GM19372 (cell line): ENCODE measurements around the gene GTPBP10.

Experiments
- ATAC-seq: cut with Tn5 transposase; IDR thresholded peaks from one replicate; pipeline ENCODE4 v1.9.1; 2021; ENCODE audit warnings: mild to moderate bottlenecking, low read depth, moderate library complexity; ENCODE audit not compliant: unreplicated experiment

The GTPBP10 gene

GRCh38 chr7:90430614-90431460 is 84.3 kb downstream of the GTPBP10 start:
- ATAC-seq = no peak

DNA sequence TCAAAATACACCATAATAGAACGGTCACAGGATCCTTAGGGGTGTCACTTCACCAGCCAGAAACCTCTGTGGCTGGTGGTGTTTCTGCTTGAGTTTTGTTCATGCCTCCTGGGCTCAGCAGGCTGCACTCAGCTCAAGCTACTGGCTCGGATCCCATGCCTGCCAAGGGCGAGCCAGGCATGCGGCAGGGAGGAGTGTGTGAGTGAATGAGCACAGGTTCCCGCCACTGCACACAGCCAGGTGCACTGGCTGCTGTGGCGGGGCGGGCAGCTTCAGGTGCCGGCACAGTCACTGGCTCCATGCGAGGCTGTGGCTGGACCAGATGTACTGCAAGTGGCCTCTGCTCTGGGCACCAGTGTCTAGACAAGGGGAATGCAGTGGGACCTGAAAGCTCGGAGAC is 86.2 kb downstream of the GTPBP10 start:
- no peak for ATAC-seq

DNA sequence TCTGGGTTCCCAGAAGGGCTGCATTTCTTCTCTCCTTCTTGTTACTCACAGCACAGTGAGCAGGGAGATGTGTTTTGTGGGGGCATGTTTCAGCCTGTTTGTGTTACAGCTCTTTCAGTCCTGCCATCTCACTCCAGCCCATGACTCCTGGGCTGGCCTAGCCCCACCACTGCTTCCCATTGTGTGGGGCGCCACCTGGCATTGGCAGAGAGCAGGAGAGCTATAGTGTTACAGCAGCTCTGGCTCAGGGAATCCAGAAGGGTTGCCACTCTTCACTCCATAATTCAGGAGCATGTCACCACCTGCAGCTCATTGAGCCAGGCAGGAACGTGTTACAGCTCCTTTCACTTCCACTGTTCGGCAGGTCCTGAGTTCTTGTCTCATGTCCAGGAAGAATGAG is 86.7 kb downstream of the GTPBP10 start:
- no peak for ATAC-seq
